Fibroblast of lung (primary cell): ENCODE data around the gene NMRK1.

ENCODE experiments used
- CTCF ChIP-seq, 2 donors: IDR thresholded peaks in 1 of 2; conservative IDR thresholded peaks in 1 of 2; 1 replicate in 1 of 2; 2 replicates in 1 of 2; pipeline ENCODE4 v1.5.1; 2011 to 2012; ENCODE audit warnings: low read length in 2 of 2, control low read depth in 1 of 2, inconsistent platforms in 1 of 2, low read depth in 1 of 2, mild to moderate bottlenecking in 1 of 2
- EZH2 ChIP-seq: IDR thresholded peaks from 2 replicates; pipeline ENCODE4 v1.5.1; 2012; ENCODE audit warnings: low read length, control low read depth, mild to moderate bottlenecking; ENCODE audit errors: missing control alignments

- TF ChIP-seq CTCF (conservative IDR thresholded peaks at IDR 0.05 in 1 of 2, IDR thresholded peaks at IDR 0.05 in 1 of 2; ENCODE audit: low read depth in 1 of 2, low read length in 2 of 2) (no peak), EZH2 (no peak)
Measured at GRCh38 chr9:75069171-75069570, 18.8 kb downstream of the NMRK1 start.
